SKM-1 (cell line): ENCODE results near the gene AIFM3.
"Not testable (repeated sequence)": the region's sequence is repeated elsewhere in the genome, so short reads cannot be mapped to it uniquely, and the experiment has no call there.

Experiments used
- DNase-seq: peaks from one replicate; lab custom pipeline; 2025; ENCODE audit not compliant: unreplicated experiment; lab: John Stamatoyannopoulos, UW

Gene AIFM3

DNA sequence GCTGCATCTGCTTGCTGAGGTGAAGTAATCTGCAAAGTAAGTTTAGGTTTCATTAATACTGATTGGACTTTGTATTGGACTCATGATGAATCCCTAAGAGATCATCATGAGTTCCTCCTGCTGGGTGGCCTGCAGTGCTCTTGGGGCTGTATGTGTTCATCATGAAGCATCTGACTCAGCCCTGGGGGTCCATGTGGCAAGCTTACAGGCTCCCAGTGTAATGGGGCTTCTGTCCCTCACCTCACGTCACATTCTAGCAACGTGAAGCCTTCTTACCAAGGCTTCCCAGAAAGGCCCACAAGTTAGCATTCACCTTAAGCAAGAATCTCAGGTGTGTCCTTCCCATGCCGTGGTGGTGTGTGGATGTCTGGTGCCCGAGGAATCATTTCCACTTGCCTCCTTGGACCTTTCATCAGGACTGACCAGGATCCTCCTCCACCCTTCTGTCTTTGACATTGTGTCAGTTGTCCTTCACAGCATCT lies 26.1 kb upstream of the AIFM3 start:
- no peak for DNase-seq

DNA sequence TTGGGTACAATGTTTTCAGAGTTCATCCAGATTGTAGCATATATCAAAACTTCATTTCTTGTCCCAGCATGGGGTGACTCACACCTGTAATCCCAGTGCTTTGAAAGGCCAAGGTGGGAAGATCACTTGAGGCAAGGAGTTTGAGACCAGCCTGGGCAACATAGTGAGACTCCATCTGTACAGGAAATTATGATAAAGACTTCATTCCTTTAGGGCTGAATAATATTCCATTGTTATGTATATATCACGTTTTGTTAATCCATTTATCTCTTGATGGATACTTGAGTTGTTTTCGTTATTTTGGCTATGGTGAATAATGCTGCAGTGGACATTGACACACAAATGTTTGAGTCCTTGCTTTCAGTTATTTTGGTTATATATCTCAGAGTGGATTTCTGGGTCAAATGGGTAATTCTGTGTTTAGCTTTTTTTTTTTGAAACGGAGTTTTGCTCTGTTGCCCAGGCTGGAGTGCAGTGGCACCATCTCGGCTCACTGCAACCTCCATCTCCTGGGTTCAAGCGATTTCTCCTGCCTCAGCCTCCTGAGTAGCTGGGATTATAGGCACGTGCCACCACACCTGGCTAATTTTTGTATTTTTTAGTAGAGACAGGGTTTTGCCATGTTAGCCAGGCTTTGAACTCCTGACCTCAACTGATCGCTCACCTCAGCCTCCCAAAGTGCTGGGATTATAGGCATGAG lies 24.7 kb upstream of the AIFM3 start:
- DNase-seq, result not testable (repeated sequence)

DNA sequence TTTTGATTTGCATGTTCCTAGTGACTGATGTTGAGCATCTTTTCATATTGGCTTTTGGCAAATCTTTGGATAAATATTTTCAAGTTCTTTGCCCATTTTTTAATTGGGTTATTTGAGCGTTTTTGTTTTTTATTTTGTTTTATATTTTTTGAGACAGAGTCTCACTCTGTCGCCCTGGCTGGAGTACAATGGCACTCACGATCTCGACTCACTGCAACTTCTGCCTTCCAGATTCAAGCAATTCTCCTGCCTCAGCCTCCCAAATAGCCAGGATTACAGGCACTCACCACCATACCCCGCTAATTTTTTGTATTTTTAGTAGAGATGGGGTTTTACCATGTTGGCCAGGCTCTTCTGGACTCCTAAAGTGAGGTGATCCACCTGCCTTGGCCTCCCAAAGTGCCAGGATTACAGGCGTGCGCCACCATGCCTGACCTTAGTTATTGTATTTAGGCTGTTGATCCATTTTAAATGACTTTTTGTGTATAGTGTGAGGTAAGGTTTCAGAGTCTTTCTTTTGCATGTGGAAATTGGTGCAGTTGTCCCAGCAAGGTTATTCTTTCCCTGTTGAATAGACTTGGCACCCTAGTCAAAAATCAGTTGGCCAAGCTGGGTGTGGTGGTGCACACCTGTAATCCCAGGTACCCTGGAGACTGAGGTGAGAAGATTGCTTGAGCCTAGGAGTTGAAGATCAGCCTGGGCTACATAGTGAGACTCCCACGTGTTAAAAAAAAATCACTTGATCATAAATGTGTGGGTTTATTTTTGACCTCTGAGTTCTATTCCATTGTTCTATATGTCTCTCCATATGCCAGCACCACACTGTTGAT lies 23.7 kb upstream of the AIFM3 start:
- DNase-seq, result no peak

DNA sequence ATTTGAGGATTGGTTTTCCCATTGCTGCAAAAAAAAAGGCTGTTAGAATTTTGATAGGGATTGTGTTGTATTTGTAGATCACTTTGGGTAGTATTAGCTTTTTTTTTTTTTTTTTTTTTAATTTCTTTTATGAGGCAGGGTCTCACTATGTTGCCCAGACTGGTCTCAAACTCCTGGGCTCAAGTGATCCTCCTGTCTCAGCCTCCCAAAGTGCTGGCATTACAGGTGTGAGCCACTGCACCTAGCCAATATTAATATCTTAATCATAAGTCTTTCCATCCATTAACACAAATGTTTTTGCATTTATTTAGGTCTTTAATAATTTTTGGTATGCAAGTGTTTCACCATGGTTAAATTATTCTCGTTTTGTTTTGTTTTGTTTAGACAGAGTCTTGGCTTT lies 23.0 kb upstream of the AIFM3 start:
- DNase-seq, result no peak

DNA sequence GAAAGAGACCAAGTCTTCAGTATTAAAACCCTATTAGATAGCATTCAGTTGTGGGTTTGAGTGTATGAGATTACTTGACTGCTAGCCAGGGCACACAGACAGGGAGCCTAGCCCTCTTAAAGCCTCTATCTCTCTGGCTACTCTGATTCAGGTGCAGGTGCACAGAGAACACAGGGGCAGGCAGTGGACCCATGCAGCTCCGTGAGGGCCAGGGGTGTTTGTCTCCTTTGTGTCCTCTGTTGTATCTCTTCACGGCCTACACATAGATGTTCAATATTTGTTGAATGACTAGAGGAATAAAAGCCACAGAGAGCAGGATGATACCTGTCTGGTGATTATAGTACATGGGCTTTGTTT lies 21.5 kb upstream of the AIFM3 start:
- DNase-seq, result no peak

DNA sequence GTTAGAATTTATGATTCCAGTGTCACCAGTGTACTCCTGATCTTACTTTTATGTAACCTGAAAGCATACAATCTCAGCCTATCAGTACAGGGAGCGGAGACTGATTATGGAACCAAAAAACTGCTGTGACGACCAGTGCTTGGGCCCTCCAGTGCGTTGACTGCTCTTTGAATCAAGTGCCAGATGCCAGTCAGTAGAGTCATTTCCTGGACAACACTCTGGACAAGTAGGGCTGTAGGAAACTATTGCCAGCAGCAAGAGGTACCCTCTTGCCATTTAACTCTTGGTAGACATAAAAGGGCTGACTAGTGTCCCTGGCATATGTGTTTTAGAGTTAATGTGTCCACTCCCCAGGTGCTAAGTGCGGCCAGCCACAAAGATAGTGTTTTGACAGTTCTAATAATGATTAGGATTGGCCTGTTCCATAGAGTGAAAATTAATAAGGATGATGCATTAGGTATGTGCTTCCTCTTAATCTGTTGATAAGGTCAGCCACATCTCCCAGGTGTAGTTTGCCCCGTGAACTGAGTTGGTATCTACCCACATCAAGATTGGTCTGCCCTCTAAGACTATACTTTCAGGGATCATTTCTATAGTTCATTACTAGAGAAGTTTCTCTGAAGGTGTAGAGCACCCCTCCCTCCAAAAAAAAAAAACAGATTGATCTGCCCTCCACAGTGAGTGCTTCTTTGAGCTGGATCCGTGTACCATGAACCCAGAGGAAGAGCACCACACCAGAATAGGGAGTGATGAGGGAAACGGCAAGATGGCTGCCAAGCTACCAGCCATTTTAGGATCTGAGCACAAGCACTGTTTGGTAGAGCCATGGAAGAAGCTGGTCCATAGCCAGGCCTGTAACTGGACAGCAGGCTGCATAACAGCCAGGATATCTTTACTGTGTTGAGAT lies 20.7 kb upstream of the AIFM3 start:
- DNase-seq, result no peak

DNA sequence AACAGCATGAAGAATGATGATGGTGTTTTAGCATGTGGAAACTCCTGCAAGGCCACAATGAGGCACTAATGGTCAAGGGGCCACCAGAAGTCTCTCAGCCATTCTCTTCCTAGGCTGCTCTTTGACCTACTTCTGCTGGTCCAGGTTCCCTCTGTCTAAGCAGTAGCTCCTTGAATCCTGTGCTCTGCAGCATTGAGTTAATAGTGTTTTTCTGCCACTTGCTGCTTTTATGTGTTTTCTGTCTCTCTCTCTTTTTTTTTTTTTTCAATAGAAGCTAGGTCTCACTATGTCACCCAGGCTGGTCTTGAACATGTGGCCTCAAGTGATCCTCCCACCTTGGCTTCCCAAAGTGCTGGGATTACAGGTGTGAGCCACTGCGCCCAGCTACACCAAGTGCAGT lies 20.1 kb upstream of the AIFM3 start:
- DNase-seq, result no peak

DNA sequence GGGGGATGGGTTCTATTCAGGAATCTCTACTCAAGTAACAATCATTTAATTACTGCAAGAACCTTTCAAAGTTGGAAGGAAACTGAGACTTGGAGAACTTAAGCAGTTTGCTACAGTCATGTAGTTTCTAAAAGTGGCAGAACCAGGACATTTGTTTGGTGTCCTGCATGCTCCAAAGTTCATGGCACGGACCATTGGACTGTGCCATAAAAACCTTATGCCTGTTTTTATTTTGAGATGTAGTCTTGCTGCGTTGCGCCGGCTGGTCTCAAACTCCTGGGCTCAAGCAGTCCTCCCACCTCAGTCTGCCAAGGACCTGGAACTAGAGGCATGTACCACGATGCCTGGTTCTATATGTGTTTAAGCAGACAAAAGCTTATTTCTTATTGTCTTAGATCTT lies 18.6 kb upstream of the AIFM3 start:
- no peak for DNase-seq

DNA sequence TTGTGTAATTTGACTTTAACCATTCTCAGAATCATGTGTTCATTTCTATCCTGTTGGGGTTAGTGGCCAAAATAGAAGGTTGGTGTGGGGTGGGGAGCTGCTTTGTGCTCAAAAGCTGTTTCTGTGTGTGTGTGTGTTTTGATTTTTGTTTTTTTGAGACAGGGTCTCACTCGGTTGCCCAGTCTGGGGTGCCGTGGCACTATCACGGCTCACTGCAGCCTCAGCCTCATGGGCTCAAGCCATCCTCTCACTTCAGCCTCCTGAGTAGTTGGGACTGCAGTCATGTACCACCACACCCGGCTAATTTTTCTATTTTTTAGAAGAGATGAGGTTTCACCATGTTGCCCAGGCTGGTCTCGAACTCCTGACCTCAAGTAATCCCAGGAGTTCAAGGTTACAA lies 18.1 kb upstream of the AIFM3 start:
- DNase-seq, result no peak

DNA sequence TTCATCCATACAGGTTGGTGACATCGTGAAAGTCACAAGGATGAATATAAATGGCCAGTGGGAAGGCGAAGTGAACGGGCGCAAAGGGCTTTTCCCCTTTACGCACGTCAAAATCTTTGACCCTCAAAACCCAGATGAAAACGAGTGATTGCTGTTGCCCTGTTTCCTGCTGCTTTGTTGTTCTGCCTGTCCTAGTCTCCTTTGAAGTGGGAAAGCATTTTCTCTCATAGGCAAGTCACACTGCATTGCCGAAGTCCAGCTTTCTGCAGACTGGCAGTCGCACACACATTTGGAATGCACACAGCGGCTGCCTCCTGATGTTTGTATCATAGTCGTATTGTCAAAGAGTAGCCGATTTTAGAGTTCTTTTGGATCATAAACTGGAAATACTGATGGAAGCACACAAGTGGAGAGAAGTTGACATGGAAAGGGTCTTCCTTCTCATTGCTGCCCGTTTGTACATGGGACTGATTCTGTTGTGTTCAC lies 17.3 kb upstream of the AIFM3 start:
- DNase-seq, result no peak

DNA sequence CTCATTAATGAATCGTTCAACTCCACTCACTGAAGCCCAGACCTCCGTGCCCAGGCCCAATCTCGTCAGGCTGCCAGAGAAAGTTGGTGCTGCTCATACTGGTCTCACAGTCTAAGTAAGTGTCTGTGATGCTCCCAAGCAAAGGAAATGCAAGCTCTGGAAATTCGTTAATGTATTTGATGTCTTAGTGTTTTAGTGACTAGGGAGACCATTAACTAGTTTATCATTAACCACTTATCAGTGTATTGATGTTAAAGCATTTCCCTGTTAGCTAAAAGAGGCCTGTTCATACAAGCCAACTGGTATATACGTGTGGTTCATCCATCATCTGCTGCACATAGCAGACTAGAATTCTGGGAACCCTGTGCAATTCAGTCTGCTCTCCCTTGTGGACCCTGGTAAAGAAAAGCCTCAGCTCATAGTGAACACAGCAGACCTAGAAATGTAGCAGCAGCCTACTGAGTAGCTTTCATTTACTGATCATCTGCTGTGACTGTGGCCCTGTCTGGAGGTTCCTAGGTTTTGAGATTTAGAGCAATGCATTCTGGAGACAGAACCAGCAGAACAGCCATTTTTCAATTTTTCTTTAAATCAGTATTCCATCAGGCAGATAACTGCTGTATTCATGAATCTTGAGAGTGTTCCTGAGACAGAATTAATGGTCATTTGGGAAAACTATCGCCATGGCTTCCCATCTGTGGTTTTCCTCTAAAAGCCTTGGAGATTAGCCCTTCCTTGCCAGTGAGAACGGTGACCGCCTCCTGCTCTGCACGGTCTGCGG lies 15.7 kb upstream of the AIFM3 start:
- no peak for DNase-seq

DNA sequence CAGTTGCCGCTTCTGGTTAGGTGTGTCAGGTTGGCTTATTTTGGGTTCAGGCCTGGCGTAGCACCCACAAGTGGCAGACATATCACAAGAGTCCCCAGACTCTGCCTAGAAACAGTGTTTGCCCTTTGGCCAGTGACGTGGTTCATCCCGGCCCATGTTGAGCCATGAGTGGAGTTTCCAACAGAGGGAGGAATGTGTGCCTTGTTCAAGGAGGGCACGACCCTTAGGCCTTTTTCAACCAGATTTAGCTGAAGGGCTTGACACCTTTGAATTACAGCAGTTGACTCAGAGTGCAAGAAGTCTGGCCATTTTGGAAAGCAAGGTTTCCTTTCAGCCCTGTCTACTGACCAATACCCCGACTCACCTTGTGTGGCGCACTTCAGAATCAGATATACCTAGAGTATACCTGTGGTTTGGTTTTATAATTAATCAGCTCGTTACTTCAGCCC lies 15.1 kb upstream of the AIFM3 start:
- DNase-seq, result no peak

DNA sequence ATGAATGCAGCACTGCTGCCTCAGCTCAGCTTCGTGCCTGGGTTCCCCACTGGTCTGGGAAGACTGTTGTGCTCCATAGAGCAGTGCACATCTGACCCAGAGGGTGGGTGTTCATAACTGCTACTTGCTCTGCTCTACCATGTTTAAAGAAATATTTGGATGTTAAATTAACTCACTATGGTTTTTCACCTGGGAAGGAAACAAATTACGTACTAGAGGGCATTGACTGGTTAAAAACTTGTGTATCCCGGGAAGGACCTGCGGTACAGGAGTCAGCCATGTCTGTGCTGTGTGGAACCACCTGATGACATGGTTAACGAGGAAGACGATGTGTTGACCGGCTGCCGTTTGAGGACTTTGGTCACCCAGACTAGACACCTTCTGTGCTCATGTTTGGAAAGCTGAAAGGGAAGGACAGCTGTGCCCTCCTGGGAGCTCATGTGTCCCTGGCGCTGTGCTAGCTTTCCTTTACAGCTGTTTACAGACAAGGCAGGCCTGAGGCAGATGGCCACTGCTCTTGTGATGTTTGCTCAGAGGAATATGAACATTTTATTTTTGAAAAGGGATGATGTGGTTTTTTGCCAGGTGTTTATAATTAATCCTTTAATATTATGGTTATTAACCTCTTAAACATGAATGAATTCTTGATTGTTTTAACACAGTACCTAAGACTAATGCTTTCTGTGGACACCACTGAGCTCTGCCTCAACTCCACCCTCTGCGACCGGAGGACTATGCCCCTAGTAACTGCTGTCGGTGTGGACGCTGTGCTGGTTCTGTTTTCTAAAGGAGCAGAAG lies 14.3 kb upstream of the AIFM3 start:
- no peak for DNase-seq

DNA sequence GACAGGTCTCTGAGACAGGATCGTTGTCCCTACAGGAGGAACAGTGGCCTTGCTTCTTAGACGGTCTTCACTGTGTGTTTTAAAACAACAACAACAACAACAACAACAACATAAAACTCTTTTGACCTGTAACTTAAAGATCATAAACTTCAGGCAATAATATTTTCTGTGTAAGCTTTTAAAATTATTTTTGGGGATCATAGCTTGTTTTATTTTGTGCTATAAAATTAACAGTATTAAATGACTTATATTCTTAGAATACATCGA lies 13.8 kb upstream of the AIFM3 start:
- DNase-seq, result no peak

DNA sequence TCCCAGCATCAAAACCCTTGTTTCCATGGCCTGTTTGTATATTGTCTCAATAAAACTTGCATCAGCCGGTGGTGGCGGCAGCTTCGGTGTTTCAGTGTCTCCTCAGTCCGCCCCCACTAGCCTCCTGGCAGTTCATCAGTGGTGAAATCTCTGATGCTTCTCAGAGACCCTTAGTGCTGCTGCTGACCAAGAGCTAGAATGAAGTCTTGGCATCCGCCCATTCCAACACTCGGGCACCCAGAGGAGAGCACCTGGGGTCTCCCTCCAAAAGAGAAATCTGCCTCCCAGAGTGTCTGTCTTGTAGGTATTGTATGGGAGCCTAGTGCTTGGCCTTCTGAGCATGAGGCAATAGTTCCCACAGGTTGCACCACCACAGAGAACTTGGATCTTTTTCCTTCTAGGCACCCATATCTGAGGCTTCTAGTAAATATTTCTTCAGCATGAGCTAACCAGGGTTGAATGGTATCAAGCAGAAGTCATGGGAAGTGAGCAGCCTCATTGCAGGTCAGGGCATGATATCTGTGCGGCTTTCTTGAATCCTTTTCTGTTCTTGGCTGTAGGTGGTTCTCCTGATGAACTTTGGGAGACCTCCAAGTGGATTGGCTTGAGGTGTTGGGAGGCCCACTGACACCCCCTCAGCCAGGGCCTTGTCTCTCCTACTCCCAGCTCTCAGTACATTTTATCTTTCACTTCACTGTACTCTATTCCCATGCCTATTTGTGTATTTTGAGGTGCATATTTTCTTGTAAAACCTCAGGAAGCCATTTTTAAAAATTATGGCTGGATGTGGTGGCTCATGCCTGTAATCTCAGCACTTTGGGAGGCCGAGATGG lies 13.2 kb upstream of the AIFM3 start:
- no peak for DNase-seq

DNA sequence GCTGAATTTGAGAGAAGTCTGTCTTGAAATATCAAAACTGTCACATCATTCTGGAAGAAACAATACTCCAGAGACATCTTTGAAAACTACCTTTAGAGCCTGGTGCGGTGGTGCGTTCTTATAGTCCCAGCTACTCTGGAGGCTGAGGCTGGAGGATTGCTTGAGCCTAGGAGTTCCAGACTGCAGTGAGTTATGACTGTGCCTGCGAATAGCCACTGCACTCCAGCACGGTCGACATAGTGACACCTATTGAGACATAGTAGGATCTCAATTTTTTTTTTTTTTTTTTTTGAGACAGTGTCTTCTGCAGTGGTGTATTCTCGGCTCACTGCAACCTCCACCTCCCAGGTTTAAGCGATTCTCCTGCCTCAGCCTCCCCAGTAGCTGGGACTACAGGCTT lies 11.5 kb upstream of the AIFM3 start:
- no peak for DNase-seq

DNA sequence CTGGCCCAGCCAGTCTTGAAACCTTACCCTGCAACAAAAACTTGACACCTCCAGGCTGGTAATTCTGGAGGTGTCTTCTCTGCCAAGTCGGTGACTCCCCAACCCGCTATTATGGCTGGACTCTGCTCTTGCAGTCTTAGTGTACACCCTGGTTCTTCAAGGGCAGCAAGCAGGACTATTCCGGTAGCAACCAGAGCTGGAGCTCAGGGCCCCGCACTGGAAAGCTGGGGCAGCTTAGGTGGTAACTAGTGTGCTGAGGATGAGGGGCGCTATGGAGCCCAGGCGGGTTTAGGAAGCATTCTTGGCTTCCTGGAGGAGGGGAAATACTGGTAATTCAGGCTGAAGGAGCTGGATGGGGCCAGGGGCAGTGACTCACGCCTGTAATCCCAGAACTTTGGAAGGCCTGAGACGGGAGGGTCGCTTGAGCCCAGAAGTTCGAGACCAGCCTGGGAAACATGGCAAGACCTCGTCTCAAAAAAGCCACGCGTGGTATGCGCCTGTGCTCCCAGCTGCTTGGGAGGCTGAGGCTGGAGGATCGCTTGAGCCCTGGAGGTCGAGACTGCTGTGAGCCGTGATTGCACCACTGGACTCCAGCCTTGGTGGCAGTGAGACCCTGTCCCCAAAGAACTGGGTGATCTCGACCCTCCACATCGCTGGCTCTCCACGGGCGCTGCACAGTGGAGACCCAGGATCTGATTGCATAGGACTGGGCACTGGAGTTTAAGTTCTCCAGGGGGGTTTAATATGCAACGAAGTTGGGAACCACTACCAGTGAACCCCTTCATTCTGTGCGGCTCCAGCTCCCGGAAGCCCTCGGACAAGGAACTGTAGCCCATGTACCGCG lies 10.6 kb upstream of the AIFM3 start:
- DNase-seq, result no peak

DNA sequence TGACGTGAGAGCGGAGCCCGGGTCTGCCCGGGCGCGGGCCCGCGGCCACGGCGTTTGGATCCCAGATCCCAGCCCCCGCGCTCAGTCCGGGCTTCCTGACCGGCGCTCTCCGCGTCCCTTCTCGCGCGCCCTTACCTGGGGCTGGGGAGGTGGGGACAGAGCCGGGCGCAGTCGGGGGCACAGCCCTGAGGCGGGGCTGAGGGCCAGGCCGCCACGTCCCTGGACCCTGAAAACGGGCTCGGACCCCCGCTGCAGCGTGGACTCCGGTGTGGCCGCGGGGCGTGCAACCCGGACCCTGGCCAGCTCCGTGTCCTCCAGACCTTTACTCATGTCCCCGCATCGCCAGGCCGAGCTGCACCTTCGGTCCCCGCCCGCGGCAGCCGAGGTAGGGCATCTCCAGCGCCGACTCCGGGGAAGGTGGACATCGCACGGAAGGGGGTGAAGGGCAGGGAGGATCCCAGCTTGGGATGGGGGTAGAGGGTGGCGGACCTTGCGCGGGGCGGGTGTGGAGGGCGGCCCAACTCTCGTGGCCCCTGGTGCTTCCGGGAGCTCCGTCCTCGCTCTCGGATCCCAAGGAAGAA lies 9.9 kb upstream of the AIFM3 start:
- no peak for DNase-seq
